Pulmonary artery endothelial cell (primary cell): ENCODE results near the gene USP28. TPM values are rescaled to one million over a fixed set of nuclear protein-coding genes. Genes with fewer than 3 reads are reported as not detected.
"Not testable (repeated sequence)": the region's sequence is repeated elsewhere in the genome, so short reads cannot be mapped to it uniquely, and the experiment has no call there.

ENCODE experiments used
- DNase-seq: peaks from one replicate; pipeline ENCODE4 v3.0.0-alpha.2; 2011; ENCODE audit warnings: low read depth, low spot score
- total RNA-seq: library from RNA; depleted of rRNA; stranded (reverse); fragments of >200 nt; gene quantifications from 2 replicates; pipeline ENCODE4 v1.2.3, GENCODE V29; 2014

Gene USP28, protein sequence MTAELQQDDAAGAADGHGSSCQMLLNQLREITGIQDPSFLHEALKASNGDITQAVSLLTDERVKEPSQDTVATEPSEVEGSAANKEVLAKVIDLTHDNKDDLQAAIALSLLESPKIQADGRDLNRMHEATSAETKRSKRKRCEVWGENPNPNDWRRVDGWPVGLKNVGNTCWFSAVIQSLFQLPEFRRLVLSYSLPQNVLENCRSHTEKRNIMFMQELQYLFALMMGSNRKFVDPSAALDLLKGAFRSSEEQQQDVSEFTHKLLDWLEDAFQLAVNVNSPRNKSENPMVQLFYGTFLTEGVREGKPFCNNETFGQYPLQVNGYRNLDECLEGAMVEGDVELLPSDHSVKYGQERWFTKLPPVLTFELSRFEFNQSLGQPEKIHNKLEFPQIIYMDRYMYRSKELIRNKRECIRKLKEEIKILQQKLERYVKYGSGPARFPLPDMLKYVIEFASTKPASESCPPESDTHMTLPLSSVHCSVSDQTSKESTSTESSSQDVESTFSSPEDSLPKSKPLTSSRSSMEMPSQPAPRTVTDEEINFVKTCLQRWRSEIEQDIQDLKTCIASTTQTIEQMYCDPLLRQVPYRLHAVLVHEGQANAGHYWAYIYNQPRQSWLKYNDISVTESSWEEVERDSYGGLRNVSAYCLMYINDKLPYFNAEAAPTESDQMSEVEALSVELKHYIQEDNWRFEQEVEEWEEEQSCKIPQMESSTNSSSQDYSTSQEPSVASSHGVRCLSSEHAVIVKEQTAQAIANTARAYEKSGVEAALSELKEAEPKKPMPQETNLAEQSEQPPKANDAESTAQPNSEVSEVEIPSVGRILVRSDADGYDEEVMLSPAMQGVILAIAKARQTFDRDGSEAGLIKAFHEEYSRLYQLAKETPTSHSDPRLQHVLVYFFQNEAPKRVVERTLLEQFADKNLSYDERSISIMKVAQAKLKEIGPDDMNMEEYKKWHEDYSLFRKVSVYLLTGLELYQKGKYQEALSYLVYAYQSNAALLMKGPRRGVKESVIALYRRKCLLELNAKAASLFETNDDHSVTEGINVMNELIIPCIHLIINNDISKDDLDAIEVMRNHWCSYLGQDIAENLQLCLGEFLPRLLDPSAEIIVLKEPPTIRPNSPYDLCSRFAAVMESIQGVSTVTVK
- total RNA-seq: 31.7 and 55.2 TPM in 2 replicates

DNA sequence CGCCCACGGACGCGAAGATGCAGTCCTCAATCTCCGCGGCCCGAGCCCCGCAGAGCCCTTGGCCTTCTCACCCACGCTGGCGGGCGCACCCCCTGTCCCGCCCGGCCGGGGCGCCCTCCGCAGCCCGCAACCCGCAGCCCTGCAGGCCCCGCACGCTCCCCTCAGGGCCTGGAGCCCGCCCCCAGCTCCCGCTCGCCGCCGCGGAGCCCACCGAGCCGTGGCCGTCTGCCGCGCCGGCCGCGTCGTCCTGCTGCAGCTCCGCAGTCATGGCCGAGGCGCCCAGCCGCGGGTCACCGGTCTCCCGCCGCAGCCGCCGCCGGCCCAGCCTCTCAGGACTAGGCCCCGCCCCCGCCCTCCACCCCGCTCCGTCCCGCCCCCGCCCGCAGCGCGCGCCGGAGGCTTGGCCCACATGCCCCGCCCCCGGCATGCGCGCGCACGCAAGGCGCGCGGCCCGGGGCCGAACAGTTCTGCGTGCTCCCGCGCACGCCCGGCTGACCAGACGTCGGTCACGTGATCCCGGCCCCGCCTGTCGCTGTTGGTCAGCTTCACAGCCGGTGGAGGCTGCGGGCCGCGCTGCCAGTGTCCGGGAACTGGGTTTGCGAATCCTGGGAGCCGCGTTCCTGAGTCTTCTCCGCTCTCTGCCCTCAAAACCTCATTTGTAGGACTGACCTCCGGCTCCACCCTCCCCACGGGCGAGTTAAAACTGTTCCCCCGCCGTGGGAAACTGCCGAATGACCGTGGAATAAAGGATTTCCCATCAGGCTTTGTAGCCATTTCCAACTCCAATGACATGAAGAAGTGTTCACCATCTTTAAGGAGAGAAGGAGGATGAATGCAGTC is at the start of gene USP28:
Gene USP28, minus strand, starts transcription at position 339 of the 840 bp plus-strand sequence. Its CDS starts 71 bp downstream, at position 268.
- DNase-seq: peak; percentile 87

DNA sequence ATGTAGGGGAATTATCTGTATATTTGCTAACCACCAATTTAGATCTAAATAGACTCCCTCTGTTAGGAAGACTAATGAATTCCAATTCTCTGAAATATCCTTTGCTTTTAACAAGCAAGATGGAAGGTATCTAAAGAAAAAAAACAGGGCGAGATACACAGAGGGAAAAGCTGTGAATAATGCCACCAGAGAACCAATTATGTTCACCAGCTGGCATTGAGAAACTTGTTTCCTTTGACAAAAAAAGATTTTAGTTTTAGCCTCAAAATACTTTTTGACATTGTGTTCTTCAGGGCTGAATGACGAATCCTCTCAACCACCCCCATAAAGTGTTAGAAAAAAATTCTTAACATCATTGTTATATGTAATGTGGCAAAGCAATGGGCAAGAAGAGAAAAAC is 48.2 kb upstream of the USP28 start:
- DNase-seq: no peak

DNA sequence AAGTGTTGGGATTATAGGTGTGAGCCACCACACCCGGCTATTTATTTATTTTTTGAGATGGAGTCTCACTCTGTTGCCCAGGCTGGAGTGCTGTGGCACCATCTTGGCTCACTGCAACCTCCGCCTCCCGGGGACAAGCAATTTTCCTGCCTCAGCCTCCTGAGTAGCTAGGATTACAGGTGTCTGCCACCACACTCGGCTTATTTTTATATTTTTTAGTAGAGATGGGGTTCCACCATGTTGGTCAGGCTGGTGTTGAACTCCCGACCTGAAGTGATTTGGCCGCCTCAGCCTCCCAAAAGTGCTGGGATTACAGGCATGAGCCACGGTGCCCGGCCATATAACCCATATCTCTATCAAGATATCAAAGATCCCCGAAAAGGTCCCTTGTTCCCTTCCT is 36.1 kb upstream of the USP28 start:
- not testable (repeated sequence) for DNase-seq

DNA sequence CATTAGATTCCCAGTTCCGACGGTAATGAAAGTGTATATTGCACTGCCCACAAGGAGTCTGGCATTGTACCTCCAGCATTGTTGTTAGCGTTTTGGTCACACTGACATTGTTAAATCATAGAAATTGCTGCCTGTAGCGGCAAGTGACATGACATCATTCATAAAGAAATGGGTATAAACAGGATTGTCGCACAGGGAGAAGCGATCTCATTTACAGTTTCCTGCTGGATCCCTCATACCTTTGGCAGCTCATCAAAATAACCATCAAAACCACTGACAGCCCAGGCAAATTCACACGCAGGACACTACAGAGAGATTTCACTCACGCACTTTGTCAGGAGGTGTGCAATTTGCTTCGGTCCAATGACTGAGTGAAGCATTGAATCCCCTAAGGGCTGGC is 32.7 kb upstream of the USP28 start:
- no peak for DNase-seq

DNA sequence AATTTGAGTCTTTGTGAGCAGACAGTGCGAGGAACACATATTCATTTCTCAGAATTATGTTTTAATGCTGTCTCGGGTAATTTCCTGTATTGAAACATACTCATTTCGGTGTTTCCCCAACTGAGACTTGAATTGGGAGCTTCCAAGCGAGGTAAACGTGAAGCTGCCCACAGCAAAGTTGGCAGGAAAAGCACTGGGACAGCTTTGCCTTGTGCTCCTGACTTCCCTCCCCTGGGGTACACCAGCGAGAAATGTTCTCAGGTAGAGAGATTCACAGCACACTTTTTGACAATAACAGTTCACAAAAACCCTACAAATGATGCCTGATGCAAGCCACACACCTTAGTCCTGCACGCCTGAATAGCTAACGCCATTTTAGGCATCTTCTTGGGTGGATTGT is 32.3 kb upstream of the USP28 start:
- DNase-seq: no peak

DNA sequence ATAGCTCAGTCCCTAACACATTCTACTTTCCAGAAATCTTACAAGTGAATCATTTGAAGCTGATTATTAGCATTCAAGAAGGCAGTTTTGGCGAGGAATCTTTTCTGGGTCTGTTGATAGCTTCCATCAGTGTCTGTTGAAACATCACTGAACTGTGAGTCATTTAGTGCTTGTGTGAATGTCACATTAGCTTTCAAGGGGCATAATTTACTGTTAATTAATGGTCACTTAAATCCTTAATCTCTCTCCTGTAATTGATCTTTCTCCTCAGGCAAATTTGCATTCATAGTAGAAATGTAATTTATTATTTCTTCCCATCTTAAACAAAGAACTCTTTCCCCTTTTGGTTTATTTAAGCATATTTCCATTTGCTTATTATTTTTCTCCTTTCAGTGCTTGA is 31.8 kb upstream of the USP28 start:
- no peak for DNase-seq

DNA sequence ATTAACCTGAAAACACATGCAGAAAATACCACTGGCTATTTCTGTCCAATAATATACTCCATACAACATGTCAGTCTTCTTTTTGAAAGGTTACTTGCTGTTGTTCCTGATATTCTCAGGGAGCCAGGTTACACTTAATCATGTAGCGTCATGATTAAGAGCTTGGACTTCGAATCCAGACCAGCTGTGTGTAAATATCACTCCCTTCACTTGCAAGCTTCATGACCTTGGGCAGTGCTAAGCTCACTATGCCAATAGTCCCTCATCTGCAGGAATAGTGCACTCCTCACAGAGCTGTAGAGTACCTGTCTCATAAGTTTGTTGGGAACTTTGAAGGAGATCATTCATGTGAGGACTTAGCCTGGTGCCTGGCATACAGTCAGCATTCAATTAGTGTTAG is 31.1 kb upstream of the USP28 start:
- no peak for DNase-seq

DNA sequence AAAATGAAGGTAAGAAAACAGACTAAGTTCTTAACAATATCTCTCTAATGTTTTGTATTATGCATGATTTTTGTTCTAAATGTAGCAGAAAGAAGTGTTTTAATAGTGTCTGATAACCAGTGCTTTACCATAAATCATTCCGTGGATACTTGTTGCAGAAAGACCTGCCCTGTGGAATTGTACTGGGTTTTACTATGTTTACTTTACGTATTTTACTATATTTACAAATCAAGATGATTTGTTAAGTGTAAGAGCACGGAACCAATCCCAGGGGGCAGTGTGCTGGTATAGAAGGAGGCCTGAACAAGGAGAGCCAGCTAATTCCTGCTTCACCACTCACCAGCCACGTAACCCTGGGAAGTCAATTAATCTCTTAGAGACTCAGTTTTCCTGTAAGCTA is 30.7 kb upstream of the USP28 start:
- DNase-seq: no peak

DNA sequence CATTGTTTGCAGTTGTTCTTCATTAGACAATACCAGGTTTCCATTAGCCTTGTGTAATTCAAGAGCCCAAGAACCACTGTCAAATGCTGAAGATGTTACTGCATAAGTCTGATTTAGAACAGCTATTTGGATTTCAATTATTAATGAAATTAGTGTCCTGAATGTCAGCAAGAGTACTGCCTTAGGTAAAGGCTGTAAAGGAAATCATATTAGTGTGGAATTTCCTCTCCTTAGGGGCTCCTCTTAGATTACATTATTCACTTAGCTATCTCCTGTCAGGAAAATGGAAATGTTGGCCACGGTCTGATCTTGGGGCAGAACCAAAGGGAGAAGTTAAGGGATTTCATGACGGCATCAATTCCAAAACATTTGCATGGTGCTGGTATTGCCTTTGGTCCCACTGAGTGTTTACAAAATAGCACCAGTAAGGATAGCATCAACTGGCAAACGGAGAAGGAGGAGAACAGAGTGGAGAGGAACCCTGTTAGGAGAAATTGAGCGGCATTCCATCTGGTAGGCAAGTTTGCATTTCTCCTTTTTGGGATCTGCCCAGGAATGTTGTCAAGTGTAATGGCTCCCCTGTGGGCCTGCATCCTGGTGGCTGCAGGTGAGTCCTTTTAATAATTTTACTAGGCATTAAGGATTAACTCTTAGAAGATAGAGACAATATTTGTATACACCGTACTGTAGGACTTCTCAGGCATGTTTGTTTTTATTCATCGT is 29.2 kb upstream of the USP28 start, which contains the start of gene HTR3B:
Gene HTR3B, plus strand, starts transcription at position 418 of the 723 bp plus-strand sequence. Its CDS starts 138 bp downstream, at position 556.
- DNase-seq: no peak

DNA sequence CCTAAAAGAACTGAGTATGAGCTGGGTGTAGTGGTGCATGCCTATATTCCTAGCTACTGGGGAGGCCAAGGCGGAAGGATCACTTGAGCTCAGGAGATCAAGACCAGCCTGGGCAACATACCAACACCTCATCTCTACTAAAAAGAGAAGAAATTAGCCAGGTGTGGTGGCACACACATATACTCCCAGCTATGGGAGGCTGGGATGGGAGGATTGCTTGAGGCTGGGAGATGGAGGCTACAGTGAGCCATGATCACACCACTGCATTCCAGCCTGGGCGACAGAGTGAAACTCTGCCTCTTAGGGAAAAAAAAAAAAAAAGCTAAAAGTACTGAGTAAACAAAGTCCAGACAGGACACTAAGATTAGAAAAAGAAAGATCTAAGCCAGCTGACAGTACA is 25.8 kb upstream of the USP28 start:
- DNase-seq: no peak

DNA sequence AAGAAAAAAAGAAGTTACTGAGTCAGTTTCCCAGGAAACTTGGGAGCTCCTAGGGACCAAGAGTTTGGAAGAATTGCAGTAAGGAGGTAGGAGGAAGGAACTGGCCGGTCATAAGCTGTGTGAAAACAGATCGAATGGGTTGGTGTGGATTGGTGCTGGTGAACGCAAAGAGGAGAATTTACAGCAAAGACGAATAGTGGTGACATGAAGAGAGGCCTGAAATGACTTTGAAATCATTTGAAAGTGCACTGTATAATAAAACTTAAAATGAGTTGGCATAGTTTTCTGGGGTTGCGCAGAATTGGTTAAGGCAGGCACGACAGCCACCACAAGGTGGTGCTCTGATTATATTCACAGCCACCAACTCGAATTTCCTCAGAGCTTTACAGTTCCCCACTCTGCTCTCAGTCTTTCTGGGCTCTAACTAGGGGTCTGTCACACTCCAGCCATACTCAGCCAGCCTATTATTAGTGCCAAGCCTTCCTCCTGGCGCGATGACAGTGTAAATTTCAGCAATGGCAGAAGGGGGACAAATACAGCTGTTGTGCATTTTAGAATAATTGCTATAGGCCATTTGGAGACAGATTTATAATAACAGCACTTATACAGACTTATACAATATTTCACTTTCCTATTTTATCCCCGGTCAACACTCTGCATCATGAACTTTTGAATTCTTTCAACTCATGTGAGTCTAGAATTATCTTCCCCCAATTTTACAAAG is 20.9 kb upstream of the USP28 start:
- no peak for DNase-seq

DNA sequence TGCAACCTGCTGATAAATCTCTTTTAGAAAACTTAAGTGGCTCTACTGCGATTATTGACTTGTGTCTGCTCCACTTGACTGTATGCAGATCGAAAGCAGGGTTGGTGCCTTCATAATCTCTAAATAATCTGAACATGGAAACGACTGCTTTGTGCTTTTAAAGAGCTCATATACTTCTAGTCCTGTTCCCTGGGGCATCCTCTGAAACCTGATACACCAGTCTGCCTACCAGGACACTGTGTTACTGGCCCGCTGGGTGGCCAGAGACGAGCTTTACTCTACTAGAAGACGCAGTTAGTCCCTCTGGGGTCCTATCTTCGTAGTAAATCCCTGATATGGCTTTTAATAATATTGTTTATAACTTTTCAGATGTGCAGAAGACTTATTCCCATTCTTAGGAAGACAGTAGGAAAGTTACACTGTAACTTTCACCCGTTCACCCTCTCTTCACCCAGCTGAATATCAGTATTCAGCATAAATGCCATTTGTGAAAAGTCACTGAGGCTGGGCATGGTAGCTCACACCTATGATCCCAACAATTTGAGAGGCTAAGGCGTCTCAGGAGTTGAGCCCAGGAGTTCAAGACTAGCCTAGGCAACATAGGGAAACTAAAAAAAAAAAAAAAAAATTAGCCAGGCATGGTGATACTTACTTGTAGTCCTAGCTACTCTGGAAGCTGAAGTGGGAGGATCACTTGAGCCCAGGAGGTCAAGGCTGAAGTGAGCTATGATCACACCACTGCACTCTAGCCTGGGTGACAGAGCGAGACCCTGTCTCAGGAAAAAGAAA is 20.2 kb upstream of the USP28 start:
- DNase-seq: no peak

DNA sequence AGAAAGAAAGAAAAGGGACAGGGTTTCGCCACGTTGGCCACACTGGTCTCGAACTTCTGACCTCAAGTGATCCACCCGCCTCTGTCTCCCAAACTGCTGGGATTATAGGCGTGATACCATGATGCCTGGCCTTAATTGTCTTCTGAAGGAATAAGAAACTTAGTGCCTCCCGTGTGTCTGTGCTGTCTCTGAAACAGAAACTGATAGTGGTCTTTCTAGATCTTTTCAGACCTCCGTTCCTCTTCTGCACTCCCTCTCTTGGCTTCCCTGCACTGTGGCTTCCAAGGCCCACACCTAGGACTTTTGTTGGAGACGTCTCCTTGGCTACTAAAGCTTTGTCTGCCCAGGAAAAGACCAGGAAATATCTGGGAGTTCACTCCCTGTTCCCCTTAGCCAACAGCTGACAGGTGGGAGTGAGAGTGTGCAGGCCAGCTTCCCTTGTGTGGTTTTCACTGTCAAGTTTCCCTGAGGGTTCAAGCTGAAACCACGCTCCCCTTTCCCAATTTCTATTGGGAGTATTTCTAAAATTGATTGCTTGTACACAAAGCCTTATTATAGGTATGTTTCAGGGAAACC is 19.1 kb upstream of the USP28 start:
- DNase-seq: no peak

DNA sequence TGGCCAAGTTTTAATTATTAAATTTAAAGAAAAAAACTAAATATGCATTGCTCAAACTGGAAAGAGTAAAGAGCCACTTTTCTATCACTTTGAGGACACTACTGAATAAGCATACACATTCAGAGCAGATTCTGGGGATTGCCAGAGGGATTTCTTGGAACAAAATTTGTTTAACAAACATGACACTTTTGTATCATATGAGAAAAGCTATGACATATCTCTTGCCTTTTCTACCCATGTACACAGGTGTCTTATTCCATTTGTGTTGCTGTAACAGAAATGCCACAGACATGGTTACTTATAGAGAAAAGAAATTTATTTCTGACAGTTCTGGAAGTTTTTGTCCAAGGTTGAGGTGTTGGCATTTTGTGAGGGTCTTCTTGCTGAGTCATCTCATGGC is 13.5 kb upstream of the USP28 start:
- no peak for DNase-seq

DNA sequence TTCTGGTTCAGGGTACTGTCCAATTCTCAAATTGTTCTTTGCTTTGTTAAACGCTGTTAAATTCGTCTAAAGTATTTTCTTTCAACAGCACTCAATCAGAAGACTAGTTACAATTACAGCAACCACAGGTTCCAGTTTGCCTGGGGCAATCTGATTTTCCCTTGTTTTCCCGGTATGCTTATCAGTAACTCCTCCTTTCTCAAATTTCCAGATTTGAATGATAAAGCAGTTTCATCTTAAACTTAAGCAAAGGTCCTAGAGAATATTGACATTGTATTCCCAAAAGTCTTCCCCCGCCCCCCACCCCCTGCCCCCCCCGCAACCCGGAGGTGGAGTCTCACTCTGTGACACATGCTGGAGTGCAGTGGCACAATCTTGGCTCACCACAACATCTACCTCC is 10.5 kb upstream of the USP28 start:
- DNase-seq: no peak

DNA sequence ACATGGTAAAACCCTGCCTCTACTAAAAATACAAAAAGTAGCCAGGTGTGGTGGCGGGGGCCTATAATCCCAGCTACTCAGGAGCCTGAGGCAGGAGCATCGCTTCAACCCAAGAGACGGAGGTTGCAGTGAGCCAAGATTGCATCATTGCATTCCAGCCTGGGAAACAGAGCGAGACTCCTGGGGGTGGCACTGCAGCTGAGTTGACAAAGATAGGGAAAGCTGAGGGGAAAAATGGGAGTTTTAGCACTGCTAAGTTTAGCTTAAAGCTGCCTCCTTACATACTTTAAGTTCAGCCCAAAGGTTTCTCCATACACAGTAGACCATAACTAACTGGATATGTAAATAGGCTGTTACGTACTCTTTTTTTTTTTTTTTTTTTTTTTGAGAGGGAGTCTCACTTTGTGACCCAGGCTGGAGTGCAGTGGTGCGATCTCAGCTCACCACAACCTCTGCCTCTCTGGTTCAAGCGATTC is 9.0 kb upstream of the USP28 start:
- no peak for DNase-seq

DNA sequence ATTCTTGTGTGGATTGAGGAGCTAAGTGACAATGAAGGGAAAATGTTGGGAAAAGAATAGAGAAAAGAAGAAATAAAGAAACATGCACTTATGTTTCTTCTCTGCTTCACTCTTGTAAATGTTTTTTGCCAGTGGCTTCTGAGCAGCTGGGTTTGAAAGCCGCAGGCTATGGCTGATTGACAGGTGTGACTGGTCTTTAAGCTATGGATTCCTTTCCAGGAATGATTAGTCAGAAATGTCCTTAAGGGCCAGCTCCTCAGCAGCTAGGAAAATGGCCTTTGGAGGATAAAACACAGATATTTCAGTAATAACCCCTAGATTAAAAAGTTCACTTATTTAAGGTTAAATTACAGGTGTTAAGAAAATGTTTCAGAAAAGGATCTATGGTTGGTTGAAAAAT is 6.5 kb upstream of the USP28 start:
- DNase-seq: no peak

DNA sequence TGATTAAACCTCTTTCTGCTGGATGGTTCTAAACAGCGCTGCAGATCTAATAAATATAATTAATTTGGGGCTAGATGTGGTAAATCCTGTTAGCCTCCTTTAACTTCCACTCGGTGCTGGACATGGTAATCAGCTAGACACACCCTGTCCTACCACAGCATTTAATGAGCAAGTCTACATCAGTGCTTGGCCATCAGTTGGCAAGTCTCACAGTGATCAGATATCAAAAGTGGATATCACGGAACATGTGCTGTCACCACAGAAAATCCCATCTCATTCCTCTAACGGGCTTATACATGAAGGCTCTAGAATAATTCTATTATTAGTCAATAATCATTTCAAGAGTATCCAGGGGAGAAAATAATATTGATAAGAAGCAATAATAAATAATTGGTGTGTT is 5.6 kb upstream of the USP28 start:
- no peak for DNase-seq
